Vagina (tissue), 2 donors: Measurements from ENCODE around the gene CASP2. TPM values are rescaled to one million over a fixed set of nuclear protein-coding genes. Genes with fewer than 3 reads are reported as not detected.
"Not testable (repeated sequence)": the region's sequence is repeated elsewhere in the genome, so short reads cannot be mapped to it uniquely, and the experiment has no call there.

ENCODE experiments used
- DNase-seq, 2 donors: peaks; one replicate each; pipeline ENCODE4 v3.0.0-alpha.2; 2017; ENCODE audit errors: extremely low spot score in 2 of 2
- H3K27ac ChIP-seq: fragments of 200-600 bp; sonication (generic); one replicate; pipeline ENCODE4 v1.5.1; 2019
- H3K27me3 ChIP-seq: fragments of 200-600 bp; sonication (generic); one replicate; pipeline ENCODE4 v1.5.1; 2019
- H3K36me3 ChIP-seq, 2 donors: fragments of 200-600 bp; sonication (generic); one replicate each; pipeline ENCODE4 v1.5.1; 2017 to 2019
- H3K4me1 ChIP-seq: fragments of 200-600 bp; sonication (generic); one replicate; pipeline ENCODE4 v1.5.1; 2019
- H3K4me3 ChIP-seq, 2 donors: fragments of 200-600 bp; sonication (generic); 1 replicate in 1 of 2; 2 replicates in 1 of 2; pipeline ENCODE4 v1.5.1; 2016 to 2019
- H3K9me3 ChIP-seq: fragments of 200-600 bp; sonication (generic); one replicate; pipeline ENCODE4 v1.5.1; 2019
- POLR2A ChIP-seq, 2 donors: fragments of 450-650 bp; IDR thresholded peaks; one replicate each; pipeline ENCODE4 v1.6.1; 2017; ENCODE audit warnings: antibody characterized with exemption in 2 of 2, mild to moderate bottlenecking in 2 of 2, moderate library complexity in 2 of 2
- POLR2AphosphoS5 ChIP-seq, 2 donors: sonication (generic); formaldehyde crosslinking; IDR thresholded peaks; one replicate each; pipeline ENCODE4 v1.9.0; 2017; ENCODE audit warnings: antibody characterized with exemption in 2 of 2, mild to moderate bottlenecking in 2 of 2, low read depth in 1 of 2; ENCODE audit not compliant: insufficient read depth in 1 of 2
- intact Hi-C: fragments of 100-400 bp; cut with DNase I; formaldehyde crosslinking; loops from one replicate; pipeline ENCODE4 v1.15.1; 2023
- total RNA-seq: library from RNA; depleted of rRNA; stranded (reverse); fragments of >200 nt; gene quantifications from one replicate; pipeline ENCODE4 v1.2.3, GENCODE V29; 2016
- TF ChIP-seq, protein P1 (sequence below), 3 experiments: fragments of 450-650 bp in 2 of 3; fragments of 200-600 bp in 1 of 3; sonication (generic) in 1 of 3; IDR thresholded peaks; one replicate each; pipeline ENCODE4 v1.5.1; 2017 to 2019; ENCODE audit warnings: antibody characterized with exemption in 3 of 3, mild to moderate bottlenecking in 2 of 3, moderate library complexity in 2 of 3

The CASP2 gene
- total RNA-seq, 1 donor from 2014 or later = 24.8 TPM

DNA sequence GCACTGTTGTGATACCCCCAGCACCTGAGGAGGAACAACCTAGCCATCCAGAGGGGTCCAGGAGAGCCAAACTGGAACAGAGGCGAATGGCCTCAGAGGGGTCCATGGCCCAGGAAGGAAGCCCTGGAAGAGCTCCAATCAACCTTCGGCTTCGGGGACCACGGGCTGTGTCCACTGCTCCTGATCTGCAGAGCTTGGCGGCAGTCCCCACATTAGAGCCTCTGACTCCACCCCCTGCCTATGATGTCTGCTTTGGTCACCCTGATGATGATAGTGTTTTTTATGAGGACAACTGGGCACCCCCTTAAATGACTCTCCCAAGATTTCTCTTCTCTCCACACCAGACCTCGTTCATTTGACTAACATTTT is 1.6 kb upstream of the CASP2 start:
- Histone ChIP-seq H3K4me1 (peaks cover 31% of the 10 kb centered on the region), H3K9me3 (no peaks in the 10 kb centered on the region), H3K27ac (no peak overlapping the region), H3K27me3 (no peaks in the 10 kb centered on the region), H3K4me3 (no peak overlapping the region), H3K36me3 (peaks cover 0 to under 1% of the 10 kb centered on the region in 2 donors)
- no peak for DNase-seq
- no peak for TF ChIP-seq POLR2A (IDR thresholded peaks at IDR 0.05)
- no peak for TF ChIP-seq POLR2AphosphoS5 (IDR thresholded peaks at IDR 0.05; ENCODE audit: insufficient read depth in 1 of 2, low read depth in 1 of 2)
- TF ChIP-seq, protein P1, sequence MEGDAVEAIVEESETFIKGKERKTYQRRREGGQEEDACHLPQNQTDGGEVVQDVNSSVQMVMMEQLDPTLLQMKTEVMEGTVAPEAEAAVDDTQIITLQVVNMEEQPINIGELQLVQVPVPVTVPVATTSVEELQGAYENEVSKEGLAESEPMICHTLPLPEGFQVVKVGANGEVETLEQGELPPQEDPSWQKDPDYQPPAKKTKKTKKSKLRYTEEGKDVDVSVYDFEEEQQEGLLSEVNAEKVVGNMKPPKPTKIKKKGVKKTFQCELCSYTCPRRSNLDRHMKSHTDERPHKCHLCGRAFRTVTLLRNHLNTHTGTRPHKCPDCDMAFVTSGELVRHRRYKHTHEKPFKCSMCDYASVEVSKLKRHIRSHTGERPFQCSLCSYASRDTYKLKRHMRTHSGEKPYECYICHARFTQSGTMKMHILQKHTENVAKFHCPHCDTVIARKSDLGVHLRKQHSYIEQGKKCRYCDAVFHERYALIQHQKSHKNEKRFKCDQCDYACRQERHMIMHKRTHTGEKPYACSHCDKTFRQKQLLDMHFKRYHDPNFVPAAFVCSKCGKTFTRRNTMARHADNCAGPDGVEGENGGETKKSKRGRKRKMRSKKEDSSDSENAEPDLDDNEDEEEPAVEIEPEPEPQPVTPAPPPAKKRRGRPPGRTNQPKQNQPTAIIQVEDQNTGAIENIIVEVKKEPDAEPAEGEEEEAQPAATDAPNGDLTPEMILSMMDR (IDR thresholded peaks at IDR 0.05) = no peak
- intact Hi-C loops = loop anchor here (5.0 kb wide), 1 partner anchor 96 kb away; the partner anchor contains the start of gene ZYX

DNA sequence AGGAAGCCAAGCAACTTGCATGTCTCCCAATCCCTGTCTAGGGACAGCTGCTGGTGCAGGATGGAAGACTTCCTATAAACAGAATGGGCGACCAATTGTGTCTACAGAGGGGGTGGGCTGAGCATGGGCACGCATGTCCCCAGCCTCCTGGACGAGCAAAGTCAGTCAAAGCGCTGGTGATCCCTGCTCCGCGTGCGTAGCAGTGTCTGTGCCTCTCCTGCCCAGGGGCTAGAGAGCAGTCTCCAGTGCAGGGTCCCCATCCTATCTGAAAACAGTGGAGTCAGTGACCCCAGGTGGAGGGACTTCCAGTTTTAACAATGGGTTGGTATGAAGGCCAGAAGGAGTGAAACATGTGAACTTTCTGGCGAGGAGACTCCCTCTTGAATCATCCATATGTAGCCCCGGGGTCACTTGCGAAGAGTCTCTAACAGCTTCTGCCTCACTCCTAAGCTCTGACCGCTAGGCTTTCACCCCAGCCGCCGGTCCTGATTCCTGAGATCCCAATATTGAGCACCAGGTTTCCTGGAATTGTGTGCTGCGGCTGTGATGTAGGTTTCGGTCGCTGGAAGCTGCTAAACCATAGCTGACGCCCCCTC is 714 bp upstream of the CASP2 start:
- peaks cover 0 to 9% of the 10 kb centered on the region in 2 donors for H3K36me3 ChIP-seq
- DNase-seq = no peak
- intact Hi-C loops = loop anchor here (5.0 kb wide), 1 partner anchor 95 kb away; the partner anchor contains the start of gene ZYX
- H3K27me3 ChIP-seq = no peaks in the 10 kb centered on the region
- peak overlapping the region; percentile 85 to 86 for H3K4me3 ChIP-seq
- H3K9me3 ChIP-seq = no peaks in the 10 kb centered on the region
- peak overlapping the region; percentile 81 for H3K27ac ChIP-seq
- H3K4me1 ChIP-seq = peaks cover 31% of the 10 kb centered on the region
- no peak for TF ChIP-seq POLR2A (IDR thresholded peaks at IDR 0.05)
- TF ChIP-seq, protein P1 (IDR thresholded peaks at IDR 0.05) = no peak
- no peak for TF ChIP-seq POLR2AphosphoS5 (IDR thresholded peaks at IDR 0.05; ENCODE audit: insufficient read depth in 1 of 2, low read depth in 1 of 2)

DNA sequence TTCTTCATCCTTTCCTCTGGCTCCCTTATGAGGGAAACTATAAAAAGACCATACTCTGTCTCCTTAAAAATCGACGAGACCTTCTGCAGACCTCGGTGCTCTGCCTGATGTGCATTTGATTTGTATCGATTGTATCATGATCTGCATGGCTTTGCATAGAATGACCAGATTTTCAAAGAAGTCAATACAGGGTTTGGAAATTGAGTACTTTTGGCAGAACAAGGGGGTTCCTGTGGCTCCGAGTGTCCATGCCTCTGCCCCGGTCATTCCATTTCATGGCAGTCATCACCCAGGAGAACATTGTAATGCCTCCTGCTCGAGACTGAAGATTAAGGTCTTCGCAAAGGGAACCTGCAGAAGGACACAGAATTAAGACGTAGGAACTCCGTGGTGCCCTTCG is 685 bp downstream of the CASP2 start:
- H3K36me3 ChIP-seq = peaks cover 0 to 23% of the 10 kb centered on the region in 2 donors
- intact Hi-C loops = loop anchor here (5.0 kb wide), 1 partner anchor 93 kb away; the partner anchor contains the start of gene ZYX
- no peaks in the 10 kb centered on the region for H3K9me3 ChIP-seq
- peaks cover 31% of the 10 kb centered on the region for H3K4me1 ChIP-seq
- H3K27ac ChIP-seq = peak overlapping the region; percentile 81
- H3K4me3 ChIP-seq = peak overlapping the region; percentile 85 to 86
- DNase-seq = no peak
- TF ChIP-seq POLR2A (IDR thresholded peaks at IDR 0.05) = no peak
- TF ChIP-seq, protein P1 (IDR thresholded peaks at IDR 0.05) = no peak
- no peak for TF ChIP-seq POLR2AphosphoS5 (IDR thresholded peaks at IDR 0.05; ENCODE audit: insufficient read depth in 1 of 2, low read depth in 1 of 2)
- H3K27me3 ChIP-seq = no peaks in the 10 kb centered on the region

DNA sequence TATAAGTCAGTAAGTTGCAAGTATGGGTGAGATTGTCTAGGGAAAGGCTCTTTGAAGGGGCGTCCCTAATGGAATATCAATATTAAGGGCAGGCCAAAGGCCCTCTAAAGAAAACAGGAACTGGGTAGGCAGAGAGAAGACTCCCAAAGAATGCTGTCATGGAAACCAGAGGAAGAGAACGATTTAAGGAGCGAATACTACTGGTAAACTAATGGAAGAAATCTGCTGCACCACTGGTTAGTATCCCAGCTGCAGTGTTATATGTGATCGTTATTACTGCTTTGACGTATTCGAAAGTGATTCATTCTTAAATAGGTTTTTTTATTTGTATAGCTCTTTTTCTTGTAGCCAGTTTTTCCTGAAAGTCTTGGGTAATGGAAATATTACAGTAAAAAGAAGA is 1.3 kb downstream of the CASP2 start:
- DNase-seq = no peak
- Histone ChIP-seq H3K4me1 (peaks cover 31% of the 10 kb centered on the region), H3K27me3 (no peaks in the 10 kb centered on the region), H3K9me3 (no peaks in the 10 kb centered on the region), H3K4me3 (peak overlapping the region; percentile 85 to 86), H3K36me3 (peaks cover 0 to 29% of the 10 kb centered on the region in 2 donors), H3K27ac (peak overlapping the region; percentile 81)
- TF ChIP-seq POLR2AphosphoS5 (IDR thresholded peaks at IDR 0.05; ENCODE audit: insufficient read depth in 1 of 2, low read depth in 1 of 2) (no peak), POLR2A (IDR thresholded peaks at IDR 0.05) (no peak)
- TF ChIP-seq, protein P1 (IDR thresholded peaks at IDR 0.05) = no peak
- intact Hi-C loops = loop anchor here (5.0 kb wide), 1 partner anchor 93 kb away; the partner anchor contains the start of gene ZYX

DNA sequence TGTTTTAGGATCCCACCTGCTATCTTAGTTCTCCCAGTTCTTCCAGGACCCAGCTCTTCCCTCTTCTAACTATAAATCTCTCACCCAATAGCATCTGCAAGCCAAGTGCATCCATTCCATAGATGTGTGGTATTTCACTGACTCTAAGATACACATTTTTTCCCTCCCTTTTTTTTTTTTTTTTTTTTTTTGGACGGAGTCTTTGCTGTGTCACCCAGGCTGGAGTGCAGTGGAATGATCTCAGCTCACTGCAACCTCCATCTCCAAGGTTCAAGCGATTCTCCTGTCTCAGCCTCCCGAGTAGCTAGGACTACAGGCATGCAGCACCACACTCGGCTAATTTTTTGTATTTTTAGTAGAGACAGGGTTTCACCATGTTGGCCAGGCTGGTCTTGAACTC is 1.7 kb downstream of the CASP2 start:
- H3K27me3 ChIP-seq, H3K9me3 ChIP-seq, H3K4me3 ChIP-seq, H3K27ac ChIP-seq, DNase-seq: not testable (repeated sequence)
- H3K36me3 ChIP-seq = peaks cover 0 to 34% of the 10 kb centered on the region in 2 donors
- intact Hi-C loops = loop anchor here (5.0 kb wide), 1 partner anchor 92 kb away; the partner anchor contains the start of gene ZYX
- H3K4me1 ChIP-seq = peaks cover 31% of the 10 kb centered on the region
